Erythroblast (primary cell): ENCODE results near the gene CDK12.
"Not testable (repeated sequence)": the region's sequence is repeated elsewhere in the genome, so short reads cannot be mapped to it uniquely, and the experiment has no call there.

Source experiments
- DNase-seq, 2 experiments: peaks; one replicate each; lab custom pipeline; 2025; lab: John Stamatoyannopoulos, UW
- GATA1 ChIP-seq: IDR thresholded peaks from 2 replicates; pipeline ENCODE4 v1.6.1; 2011; ENCODE audit warnings: low read depth, mild to moderate bottlenecking, control low read depth, low read length, moderate library complexity
- POLR2A ChIP-seq: IDR thresholded peaks from 2 replicates; pipeline ENCODE4 v1.6.1; 2011; ENCODE audit warnings: mild to moderate bottlenecking, low read length

Gene CDK12

DNA sequence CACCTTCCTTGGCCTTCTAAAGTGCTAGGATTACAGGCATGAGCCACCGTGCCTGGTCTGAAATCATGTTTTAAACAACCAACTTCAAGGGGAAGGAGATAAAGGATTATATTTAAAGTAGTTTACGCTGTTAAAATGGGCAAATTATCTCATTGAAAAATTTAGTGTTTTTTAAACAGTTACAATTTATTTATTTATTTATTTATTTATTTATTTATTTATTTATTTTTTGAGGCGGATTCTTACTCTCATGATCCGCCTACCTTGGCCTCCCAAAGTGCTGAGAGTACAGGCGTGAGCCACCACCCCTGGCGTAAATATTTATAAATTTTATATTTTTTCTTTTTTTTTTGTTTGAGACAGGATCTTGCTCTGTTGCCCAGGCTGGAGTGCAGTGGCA is 22.2 kb downstream of the CDK12 start:
- TF ChIP-seq GATA1 = no peak
- no peak for TF ChIP-seq POLR2A
- no peak for DNase-seq

- TF ChIP-seq POLR2A = no peak
- no peak for TF ChIP-seq GATA1
These were observed 22.9 kb downstream of the CDK12 start for GRCh38 chr17:39484178-39484577.

DNA sequence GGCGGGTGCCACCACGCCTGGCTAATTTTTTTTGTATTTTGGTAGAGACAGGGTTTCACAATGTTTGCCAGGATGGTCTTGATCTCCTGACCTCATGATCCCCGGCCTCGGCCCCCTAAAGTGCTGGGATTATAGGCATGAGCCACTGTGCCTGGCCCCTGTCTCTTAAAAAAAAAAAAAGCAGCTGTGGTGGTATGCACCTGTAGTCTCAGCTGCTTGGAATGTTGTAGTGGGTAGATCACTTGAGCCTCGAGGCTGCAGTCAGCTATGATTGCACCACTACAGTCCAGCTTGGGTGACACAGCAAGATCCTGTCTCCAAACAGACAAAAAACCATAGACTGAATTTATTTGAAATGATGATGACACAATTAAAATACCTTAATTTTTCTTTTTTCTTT is 24.3 kb downstream of the CDK12 start:
- TF ChIP-seq POLR2A = no peak
- TF ChIP-seq GATA1 = no peak
- DNase-seq = peak in 1 of 2 experiments; percentile 12

More at GRCh38 chr17:39484178-39484577, 22.9 kb downstream of the CDK12 start:
- no peak for DNase-seq

GRCh38 chr17:39486242-39486641 is 25.0 kb downstream of the CDK12 start:
- no peak for TF ChIP-seq GATA1
- no peak for TF ChIP-seq POLR2A
- no peak for DNase-seq

DNA sequence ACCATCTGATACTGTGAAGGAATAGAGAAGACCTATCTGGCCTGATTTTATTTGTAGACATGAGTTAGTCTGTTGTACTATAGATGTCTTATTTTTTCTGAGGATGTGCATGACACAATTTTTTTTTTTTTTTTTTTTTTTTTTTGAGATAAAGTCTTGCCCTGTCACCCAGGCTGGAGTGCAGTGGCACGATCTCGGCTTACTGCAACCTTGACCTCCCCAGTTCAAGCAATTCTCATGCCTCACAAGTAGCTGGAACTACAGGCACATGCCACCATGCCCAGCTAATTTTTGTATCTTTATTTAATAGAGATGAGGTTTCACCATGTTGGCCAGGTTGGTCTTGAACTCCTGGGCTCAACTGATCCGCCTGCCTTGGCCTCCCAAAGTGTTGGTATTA is 26.2 kb downstream of the CDK12 start:
- peak in 1 of 2 experiments; percentile 8 for DNase-seq

DNA sequence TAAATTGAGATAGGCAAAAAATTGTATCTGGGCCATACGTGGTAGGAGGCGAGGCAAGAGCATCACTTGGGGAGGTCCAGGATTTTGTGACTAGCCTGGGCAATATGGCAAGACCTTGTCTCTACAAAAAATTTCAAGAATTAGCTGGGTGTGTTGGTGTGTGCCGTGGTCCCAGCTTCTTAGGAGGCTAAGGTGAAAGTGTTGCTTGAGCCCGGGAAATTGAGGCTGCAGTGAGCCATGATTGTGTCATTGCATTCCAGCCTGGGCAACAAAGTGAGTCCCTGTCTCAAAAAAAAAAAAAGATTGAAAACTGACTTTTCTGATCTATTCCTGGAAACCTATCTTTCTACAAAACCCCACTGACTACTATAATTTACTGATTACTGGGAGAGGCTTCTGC is 26.7 kb downstream of the CDK12 start:
- TF ChIP-seq GATA1 (no peak), POLR2A (no peak)
- DNase-seq = no peak

DNA sequence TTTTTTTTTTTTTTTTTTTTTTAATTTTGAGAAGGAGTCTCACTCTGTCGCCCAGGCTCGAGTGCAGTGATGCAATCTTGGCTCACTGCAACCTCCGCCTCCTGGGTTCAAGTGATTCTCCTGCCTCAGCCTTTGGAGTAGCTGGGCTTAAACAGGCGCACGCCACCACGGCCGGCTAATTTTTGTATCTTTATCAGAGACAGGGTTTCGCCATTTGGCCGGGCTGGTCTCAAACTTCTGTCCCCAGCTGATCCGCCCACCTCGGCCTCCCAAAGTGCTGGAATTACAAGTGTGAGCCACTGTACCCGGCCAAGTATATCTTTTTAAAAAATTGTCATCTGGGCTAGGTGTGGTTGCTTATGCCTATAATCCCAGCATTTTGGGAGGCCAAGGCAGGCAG is 35.6 kb downstream of the CDK12 start:
- DNase-seq = not testable (repeated sequence)

- no peak for DNase-seq
- no peak for TF ChIP-seq GATA1
- no peak for TF ChIP-seq POLR2A
These were observed 46.2 kb downstream of the CDK12 start for GRCh38 chr17:39507511-39507910.

DNA sequence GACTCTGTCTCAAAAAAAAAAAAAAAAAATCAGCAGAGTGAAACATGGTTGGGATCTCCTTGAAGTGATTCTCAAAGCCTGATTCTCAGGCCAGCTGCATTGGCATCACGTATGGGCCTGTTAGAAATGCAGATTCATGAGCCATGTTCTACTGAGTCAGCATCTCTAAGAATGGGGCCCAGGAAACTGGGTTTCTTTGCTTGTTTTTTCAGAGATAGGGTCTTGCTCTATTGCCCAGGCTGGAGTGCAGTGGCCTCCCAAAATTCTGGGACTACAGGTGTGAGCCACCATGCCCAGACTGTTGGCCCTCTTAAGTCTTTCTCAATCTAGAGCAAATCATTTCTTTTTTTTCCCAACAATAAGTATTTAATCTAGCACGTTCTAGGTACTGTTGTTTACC is 47.7 kb downstream of the CDK12 start:
- no peak for DNase-seq
- no peak for TF ChIP-seq POLR2A
- TF ChIP-seq GATA1 = no peak

- no peak for DNase-seq
- TF ChIP-seq GATA1 = no peak
- no peak for TF ChIP-seq POLR2A
These were observed 52.0 kb downstream of the CDK12 start for GRCh38 chr17:39513309-39513708.

- no peak for TF ChIP-seq GATA1
- TF ChIP-seq POLR2A = no peak
- no peak for DNase-seq
These were observed 52.6 kb downstream of the CDK12 start for GRCh38 chr17:39513915-39514314.

DNA sequence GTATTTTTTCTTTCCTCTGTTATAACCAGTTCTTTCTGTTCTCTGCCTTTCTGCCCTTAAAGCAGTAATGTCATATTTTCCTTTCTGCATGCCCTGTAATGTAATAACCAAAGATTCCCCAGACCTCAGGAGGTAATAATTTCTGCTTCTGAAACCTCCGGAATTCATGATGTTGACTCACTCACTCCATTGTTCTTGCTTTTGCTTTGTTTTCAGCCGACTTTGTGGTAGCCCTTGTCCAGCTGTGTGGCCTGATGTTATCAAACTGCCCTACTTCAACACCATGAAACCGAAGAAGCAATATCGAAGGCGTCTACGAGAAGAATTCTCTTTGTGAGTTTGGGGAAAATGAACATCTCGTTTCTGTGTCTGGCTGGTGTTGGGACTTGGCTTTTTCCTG is 55.9 kb downstream of the CDK12 start:
- TF ChIP-seq GATA1 = no peak
- no peak for TF ChIP-seq POLR2A
- no peak for DNase-seq

GRCh38 chr17:39525801-39526506 is 64.7 kb downstream of the CDK12 start:
- no peak for DNase-seq
- no peak for TF ChIP-seq POLR2A

- no peak for TF ChIP-seq POLR2A
- peak; percentile 63 to 66 for DNase-seq
These were observed 66.0 kb downstream of the CDK12 start for GRCh38 chr17:39527220-39527813.

DNA sequence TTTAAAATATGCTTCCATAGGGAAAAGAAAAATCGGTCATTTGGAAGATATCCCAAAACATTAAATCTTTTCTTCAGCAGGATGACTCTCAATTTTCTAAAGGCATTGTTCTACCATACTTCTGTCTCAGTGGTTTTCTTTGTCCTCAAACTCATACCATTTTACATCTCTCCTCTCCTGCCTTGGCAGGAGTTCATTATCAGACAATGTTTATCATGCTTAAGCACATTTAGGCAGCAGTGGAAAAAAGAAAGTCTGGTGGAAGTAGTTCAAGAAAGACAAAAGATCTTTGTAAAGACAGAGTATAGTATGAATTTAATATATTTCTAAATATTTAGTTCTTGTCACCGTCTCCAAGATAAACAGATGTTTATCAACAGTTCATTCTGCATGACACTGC is 68.2 kb downstream of the CDK12 start:
- no peak for TF ChIP-seq GATA1
- no peak for TF ChIP-seq POLR2A
- peak; percentile 69 to 87 for DNase-seq

- DNase-seq = peak; percentile 13 to 19
- TF ChIP-seq GATA1 (no peak), POLR2A (no peak)
These were observed 69.2 kb downstream of the CDK12 start for GRCh38 chr17:39530513-39530912.
